SU-DHL-6 (cell line): ENCODE data around the gene CRMP1.

Source experiments
- EZH2phosphoT487 ChIP-seq: fragments of 200-600 bp; sonication (generic), shearing (Covaris generic); conservative IDR thresholded peaks from 2 replicates; pipeline ENCODE4 v1.6.1; 2018; ENCODE audit warnings: mild to moderate bottlenecking, antibody characterized with exemption, low read length, moderate library complexity, mixed read lengths
- TF ChIP-seq, protein P1 (sequence below): fragments of 200-600 bp; sonication (generic); IDR thresholded peaks from one replicate; pipeline ENCODE4 v1.5.1; 2017; ENCODE audit warnings: antibody characterized with exemption, mild to moderate bottlenecking, low read length, moderate library complexity; ENCODE audit not compliant: insufficient read depth, poor library complexity, severe bottlenecking

- TF ChIP-seq, protein P1, sequence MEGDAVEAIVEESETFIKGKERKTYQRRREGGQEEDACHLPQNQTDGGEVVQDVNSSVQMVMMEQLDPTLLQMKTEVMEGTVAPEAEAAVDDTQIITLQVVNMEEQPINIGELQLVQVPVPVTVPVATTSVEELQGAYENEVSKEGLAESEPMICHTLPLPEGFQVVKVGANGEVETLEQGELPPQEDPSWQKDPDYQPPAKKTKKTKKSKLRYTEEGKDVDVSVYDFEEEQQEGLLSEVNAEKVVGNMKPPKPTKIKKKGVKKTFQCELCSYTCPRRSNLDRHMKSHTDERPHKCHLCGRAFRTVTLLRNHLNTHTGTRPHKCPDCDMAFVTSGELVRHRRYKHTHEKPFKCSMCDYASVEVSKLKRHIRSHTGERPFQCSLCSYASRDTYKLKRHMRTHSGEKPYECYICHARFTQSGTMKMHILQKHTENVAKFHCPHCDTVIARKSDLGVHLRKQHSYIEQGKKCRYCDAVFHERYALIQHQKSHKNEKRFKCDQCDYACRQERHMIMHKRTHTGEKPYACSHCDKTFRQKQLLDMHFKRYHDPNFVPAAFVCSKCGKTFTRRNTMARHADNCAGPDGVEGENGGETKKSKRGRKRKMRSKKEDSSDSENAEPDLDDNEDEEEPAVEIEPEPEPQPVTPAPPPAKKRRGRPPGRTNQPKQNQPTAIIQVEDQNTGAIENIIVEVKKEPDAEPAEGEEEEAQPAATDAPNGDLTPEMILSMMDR, result no peak
- no peak for TF ChIP-seq EZH2phosphoT487
Observed at GRCh38 chr4:5888222-5889001, 4.5 kb downstream of the CRMP1 start.
